ENCODE data around the gene RAD51B.
A peak's percentile ranks its signal among the peaks of the same experiment; 100 is the strongest.

RAD51B gene

DNA sequence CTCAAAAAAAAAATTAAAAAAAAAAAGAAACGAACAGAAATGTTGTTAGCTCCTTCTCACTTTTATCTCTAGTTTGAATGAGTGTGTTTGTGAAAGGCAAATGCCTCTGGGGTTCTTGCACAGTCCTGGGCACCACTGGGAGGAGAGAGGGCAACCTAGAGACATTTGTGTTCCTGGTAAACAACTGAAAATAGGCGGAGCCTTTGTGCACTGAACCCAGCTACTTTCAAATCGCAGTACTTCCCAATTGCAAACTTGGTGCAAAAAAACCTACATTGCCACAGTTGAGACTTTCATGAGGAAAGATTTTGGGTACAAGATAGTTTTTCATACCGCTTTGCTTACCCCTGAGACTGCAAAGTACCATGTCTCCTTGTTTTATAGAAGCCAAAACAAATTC, 543.3 kb downstream of the RAD51B start:
- no peak for DNase-seq (ENCODE audit: low read depth in 3 of 3)

DNA sequence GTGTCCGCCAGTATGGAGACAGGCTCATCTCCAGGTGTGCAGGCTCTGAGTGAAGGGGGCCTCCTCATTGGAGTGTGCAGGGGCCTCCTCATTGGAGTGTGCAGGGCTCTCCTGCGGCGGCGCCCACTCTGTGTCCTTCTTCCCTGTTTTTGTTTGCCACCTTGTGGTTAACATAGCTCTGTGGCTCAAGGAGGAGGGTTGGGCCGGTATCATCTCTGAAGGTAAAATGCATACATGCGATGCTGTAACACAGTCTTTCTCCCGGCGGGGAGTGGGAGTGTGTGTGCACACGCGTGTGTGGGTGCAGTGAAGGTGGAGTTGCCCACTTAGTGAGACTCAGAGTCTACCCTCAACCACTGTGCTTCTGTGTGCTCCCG, 543.9 kb downstream of the RAD51B start:
- no peak for DNase-seq (ENCODE audit: low read depth in 3 of 3)

DNA sequence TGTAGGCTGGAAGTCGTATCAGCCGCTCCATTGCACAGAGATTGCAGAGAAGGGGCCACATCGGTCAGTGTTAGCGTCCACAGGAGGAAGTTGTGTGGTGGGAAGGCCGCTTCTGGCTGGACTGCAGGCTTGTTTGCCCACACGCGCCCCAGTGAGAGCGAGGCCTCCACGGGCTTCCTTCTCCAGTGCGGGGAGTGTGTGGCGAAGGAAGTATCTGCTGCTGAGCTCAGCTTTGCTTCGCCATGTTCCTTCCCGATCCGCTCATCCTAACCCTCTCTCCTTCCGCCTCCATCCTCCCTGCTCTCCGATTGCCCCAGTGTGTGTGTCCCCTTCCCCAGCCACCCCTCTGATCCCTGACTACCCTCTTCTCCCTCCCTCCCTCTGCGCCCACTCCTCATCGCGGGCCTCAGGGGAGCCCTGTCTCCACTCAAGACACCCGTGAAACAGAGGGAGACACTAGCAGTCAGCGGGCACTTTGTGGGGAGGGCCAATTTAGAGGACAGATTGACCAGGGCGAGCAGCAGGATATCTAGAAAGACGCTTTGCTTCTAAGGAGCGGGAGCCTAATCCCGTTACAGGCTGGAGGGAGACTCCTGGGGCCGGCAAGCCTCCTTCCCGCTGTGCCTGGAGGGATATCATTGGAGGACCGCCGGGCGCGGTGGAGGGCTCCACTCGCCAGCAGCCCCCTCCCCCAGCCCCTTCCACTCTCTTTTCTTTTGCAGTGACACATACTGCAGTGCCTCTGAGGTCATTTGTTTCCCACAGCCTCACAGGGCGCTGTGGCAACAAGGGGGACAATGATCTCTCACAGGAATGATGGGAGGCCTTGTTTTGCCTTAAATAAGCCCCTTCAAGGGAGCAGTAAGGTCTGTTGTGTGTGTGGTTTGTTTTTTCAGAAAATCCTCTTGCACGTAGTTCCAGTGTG, 544.5 kb downstream of the RAD51B start:
- no peak for DNase-seq (ENCODE audit: low read depth in 3 of 3)

DNA sequence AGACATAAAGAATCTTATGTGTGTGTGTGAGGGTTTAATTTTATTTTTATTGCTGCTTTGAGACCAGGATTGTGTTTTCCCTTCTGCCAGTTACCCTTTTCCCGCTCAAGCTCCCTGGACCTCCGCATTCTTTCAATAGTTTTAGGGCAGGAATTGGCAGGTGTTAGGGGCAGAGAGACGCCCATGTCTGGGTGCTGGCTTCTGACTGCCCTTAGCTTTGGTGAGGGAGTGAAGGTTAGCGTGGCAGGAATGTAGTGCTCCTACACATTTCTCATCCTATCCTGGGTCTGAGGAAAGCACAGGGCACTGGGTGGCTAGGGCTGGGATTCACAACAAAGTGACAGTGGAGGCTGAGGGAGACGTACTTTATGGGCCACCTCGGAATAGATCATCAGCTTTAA, 545.2 kb downstream of the RAD51B start:
- no peak for DNase-seq (ENCODE audit: low read depth in 3 of 3)

DNA sequence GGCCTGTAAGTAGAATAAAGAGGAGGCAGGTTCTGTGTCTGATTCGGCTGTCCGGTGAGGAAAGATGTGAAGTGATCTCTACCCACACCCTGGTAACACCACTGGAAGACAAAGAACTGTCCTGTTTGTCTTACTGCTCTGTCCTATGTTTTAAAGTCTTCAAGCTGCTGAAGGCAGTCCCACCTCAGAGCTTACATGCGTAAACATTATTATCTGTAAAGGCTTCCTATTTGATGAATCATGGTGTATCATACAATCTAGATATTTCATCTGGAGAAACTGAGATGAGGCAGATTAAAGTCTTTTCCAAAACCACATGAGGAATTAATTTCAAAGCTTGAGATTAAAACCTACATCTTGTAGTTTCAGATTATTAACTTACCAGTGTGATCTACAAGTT, 545.6 kb downstream of the RAD51B start:
- no peak for DNase-seq (ENCODE audit: low read depth in 3 of 3)

DNA sequence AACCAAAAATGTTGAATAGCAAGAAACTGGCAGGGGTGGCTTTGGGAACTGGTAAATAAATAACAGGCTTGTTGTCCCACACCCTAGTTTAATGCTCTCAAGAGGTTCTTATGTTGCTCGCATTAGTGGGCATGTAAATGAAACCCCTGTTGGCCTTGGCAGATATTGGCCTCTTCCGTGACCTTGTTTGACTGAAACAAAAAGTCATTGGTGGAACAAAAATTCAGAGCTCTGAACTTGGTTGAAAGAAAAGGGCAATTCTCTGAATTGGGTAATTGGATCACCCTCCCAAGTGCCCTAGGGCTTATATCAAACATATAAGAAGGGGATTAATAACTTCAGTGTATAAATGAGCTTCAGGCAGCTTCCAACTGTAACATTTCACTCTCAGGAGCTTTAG, 547.1 kb downstream of the RAD51B start:
- DNase-seq (ENCODE audit: low read depth in 3 of 3) = no peak

DNA sequence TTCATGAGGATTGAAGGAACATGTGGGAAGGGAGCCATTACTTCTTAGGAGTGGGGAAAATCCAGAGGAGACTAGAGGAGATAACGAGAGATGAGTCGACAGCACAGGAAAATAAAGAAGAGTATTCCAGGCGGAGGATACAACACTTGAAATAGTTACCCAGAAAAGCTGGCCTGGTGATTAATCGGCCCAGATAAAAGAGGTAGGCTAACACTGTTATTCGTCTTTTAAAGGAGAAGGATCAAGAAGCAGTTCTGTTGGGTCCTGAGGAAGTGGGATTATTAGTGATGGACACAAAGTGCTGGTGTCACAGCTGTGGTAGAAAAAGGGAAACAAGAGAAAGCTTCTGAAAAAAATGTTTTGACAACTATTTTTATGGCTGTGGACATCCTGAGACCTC, 548.0 kb downstream of the RAD51B start:
- DNase-seq (ENCODE audit: low read depth in 3 of 3) = no peak

DNA sequence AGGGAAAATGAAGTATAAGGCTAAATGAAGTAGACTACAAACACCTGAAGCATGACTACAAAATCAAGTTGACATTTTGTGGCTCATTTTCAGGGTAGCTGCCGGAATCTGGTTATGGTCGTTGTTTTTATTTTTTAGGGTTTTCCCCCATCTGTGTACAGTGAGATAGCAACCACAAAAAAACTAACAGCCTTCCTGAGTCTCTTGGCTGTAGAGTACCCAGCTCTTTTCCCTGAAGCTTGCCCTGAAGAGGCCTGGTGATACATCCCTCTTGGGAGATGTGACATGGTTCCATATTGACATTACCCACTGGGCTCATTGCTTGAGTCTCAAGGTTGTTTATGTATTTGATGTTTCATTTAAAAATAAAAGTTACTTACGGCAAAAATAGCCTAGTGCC, 549.3 kb downstream of the RAD51B start:
- no peak for DNase-seq (ENCODE audit: low read depth in 3 of 3)

DNA sequence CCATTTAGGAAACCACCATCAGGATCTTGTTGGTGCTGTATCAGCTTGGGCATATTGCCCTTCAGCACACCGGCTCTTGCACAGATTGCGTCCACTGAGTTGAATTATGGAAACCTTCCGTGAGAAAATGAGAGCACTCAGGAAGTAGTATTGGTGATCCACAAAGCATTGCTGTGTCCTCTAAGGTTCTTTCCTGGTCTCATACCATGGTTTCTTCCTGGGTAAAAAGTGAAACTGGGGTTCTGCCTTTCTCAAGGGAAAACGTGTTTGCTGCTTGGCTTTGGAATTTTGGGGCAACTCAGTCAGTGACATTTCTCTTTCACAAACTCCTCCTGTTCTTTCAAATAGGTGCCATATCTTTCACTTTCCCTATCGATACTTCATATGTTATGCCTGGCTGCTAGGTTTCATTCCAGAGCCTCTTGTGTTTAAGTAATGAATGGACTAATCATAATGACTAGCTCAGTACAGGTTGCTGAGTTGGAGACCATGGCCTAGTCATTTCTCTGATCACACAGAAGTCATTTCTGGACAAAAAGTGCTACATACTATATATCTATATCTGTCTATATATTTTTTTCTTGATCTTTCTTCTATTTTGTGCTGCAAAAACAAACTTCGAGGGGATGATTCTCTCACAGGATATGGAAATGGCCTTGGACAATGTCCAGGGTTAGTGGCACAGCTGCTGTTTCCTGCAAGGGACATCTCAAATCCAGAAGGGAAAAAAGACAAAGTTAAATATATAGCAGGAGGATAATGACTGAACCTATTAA, 549.9 kb downstream of the RAD51B start:
- no peak for DNase-seq (ENCODE audit: low read depth in 3 of 3)

DNA sequence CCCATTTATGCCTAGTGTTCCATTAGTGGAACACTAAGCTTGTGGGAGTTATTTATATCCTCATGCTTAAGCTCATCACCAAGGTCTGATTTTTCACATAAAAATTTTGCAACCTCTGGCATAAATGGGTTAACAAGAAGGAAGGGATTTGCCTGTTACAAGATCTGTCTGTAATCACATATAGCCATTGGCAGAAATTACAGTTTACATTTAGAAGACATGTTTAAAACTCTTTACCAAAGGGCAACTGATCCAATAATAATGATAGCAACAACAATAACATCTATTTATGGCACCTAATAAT, 550.4 kb downstream of the RAD51B start:
- no peak for DNase-seq (ENCODE audit: low read depth in 3 of 3)

DNA sequence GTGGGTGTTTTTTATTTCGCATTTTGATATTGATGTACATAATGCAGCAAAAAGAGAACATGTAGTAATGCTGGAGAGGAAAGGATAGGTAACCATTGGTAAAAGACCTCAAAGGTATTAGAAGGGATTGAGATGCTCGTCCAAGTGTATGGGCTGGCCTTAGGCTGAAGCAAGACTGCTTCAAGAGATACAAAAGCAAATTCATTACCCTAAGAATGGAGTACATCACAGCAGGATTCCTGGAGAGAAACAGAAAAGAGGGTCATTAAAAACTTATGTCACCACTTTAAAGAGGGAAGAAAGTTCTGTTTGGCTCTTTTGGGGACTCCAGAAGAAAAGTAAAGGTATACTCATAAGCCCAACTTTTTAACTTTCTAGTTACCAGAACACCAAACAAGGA, 552.8 kb downstream of the RAD51B start:
- no peak for DNase-seq (ENCODE audit: low read depth in 3 of 3)

DNA sequence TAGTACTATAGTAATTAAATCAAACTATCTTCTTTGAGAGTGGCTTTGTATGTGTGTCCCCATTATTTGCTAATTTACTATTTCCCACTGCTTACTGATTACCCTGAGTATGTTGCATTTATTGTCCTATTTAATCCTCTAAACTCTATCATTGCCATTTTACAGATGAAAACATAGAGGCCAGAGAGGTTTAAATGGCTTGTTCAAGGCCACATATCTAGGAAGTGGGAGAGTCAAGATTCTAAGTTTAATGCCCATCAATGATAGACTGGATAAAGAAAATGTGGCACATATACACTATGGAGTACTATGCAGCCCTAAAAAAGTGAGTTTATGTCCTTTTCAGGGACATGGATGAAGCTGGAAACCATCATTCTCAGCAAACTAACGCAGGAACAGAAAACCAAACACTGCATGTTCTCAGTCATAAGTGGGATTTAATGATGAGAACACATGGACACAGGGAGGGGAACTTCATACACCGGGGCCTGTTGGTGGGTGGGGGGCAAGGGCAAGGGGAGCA, 553.6 kb downstream of the RAD51B start:
- no peak for DNase-seq (ENCODE audit: low read depth in 3 of 3)

DNA sequence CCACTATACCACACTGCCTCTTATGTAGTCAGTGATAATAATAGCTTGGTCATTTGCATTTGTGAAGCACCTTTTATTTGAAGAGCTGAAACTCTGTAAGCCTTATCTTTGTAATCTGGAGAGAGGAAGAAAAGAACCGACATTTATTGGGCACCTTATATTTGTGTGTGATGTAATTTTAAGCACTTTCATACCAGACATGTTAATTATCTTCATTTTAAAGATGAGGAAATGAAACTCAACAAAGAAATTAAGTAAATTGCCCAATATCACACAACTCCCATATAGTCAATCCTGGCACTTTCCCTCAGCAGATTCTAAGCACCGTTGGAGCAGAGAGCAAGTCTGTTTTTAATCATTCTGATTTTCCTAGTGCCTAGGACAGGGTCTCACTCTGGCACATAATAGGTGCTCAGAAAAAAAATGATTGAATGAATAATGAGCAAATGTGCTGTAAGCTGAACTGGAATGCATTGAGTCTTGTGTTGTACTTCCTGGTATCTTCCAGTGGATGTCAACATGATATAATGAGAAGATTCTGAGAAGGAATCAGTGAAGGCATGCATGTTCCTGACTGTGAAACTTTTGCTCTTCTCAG, 554.4 kb downstream of the RAD51B start:
- no peak for DNase-seq (ENCODE audit: low read depth in 3 of 3)

DNA sequence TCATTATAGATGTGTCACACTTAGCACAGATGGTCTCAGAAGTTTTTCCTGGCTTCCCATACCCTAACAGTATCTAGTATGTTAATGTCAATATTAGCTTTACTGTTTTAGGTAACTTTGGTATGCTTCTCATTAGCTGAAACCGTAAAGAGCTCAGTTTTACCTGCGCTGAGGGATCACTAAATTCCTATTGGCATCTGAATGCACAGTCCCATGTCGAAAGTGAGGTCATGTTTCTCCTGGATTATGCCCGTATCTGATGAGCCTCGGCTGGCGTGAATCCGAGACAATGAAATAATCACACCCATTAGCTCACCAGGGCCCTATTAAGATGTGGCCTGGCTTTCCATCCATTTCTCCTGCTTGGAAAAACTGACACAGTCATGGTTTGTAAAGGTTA, 555.1 kb downstream of the RAD51B start:
- DNase-seq (ENCODE audit: low read depth in 3 of 3) = no peak

DNA sequence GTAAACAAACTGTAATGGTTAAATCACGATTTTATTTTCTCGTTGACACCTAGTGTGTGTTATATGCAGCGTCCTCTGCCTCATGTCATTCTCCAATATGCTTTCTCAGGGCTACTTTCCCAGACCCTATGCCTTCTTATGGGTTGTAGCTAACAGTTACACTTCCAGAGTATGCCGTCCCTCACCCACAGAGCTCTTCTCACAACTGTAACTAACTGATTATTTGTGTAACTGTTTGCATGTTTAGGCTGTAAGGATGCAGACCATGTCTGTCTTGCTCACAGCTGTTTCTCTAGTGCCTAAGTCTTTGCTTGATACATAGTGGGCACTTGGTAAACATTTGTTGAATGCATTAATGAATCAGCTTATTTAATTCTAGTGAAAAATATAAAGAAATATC, 555.8 kb downstream of the RAD51B start:
- no peak for DNase-seq (ENCODE audit: low read depth in 3 of 3)

DNA sequence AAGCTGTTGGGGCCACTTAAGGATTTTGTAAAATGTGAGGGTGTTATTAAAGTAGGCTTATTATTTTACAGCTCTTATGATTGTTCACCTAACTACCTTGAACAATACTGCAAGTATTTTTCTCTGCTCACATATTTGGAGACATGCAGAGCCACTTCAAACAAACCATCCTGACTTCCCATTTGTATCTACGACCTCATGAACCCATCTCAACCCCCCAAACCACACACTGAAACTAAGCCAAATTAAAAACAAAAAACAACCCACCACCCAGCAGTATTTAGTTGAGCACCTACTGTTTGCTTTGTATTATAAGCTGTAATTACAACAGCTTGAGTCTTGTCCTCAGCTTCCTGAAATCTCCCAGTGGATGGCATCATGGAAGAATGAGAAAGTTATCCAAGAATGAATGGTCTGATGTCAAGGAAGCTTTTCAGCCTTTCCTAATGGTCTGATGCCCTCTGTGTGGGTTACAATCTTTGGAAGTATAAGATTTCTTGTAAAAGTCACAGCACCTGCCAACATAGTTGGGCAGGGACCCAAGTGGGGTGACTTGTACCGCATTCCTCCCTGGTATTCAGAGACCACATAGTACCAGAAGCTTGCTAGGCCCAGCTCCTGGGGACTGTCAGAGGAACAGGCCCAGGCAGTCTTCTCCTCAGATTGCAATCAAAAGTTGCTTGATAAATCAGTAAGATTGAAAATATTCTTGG, 556.6 kb downstream of the RAD51B start:
- DNase-seq (ENCODE audit: low read depth in 3 of 3) = no peak

DNA sequence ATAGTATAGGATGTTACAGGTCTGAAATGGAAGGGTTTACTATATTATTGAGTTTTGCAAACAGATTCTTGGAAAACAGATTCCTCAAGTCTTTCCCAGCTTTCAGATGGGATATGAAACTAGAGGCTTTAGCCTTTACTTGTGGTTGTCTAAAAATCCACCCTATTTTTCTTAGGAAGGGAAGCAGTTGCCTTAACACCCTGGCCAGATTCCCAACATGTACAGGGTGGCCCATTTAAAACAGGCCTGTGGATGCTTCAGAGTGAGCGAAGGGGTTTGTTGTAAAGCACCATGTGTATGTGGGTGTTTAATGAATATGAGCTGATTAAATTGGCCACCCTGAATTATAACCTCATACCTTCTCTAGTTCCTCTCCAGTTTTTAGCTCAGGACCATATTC, 557.4 kb downstream of the RAD51B start:
- DNase-seq (ENCODE audit: low read depth in 3 of 3) = no peak

DNA sequence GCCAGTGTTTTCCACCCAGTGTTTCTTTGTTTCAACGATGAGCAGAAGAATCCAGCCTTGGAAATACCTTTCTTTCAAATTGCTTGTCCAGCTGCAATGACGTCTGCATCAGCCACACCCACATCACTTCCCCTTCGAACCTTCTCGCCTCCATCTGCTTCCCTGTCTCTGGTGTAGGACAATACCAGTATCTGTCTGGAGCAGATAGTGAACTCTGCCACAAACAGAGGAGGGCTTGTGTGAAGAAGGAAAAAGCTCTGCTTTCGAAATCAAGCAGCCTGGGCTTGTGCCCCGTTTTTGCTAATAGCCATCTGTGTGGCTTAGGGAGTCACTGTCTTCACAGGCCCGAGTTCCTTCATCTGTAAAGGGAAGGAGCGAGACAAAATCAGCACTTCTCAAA, 557.9 kb downstream of the RAD51B start:
- no peak for DNase-seq (ENCODE audit: low read depth in 3 of 3)

DNA sequence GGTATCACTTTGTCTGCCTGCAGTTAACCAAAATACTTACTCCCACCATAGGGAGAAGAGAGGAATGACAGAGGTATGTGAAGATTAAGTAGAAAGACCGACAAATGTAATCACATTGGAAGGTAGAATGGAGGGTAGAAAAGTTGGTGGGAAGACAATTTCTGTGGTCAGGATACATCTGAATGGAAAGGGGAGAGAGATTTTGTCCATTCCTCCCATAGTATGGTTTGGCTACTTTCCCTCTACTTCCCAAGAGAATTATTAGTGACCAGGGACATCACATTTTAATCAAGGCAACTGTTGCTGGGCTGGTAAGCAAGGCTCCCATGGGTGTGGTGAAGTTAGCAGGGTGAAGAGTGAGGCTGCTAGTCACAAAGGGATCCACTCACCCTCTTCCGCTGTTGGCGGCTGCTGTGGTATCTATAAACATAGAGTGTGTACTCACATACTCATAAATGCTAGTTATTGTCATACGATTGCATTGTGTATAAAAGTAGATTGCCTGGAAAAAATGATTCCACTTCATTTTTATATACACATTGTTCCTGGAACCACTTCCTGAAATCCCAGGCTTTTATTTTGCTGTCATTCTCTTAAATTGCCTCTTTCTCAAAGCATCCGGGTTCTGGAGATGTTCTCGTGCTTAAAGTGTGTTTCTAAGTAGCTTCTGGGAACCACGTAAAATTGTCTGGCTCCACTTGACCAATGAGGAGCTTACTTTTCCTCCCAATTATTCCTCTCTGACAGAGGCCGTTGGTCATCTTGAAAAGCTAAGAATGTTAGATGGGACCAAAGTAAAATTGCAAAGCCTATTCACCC, 560.1 kb downstream of the RAD51B start:
- DNase-seq (ENCODE audit: low read depth in 3 of 3) = peak in 1 of 3 experiments; percentile 7

DNA sequence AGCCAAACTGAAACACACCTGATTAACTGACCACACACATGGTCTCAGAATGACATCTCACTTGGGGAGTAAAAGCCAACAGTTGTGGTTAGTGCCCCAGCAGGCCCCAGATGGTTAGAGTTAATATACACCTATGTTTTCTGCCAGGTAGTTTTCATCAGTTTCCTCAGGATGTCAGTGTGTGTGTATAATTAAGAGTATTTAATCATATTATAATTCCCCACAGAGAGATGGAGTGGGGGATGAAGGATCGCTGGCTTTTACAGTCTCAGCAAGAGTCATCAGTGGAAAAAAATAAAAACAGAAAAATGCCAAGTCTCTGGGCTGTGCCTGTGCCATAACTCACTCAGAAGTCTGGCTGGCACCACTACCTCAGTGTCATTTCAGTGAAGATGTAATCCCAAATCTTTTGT, 560.8 kb downstream of the RAD51B start:
- no peak for DNase-seq (ENCODE audit: low read depth in 3 of 3)

DNA sequence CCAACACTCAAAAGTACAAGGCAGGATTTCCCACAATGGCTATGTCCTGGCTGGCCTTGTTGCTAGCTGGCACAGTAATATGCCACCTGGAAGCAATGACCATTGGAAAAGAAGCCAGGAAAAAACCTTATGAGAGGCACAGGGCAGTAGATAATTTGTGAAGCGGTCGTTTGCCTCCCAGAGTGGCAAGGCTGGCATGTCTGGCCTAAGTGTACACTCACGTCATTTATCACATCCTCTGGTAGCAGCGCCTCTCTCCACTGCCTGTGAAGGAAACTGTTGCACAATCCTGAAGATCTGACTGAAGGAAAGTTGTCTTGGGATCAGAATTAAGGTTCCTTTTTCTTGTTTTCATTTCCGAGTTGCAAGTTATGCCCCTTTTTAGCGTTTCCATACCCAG, 564.8 kb downstream of the RAD51B start:
- no peak for DNase-seq (ENCODE audit: low read depth in 3 of 3)

Data from stimulated activated CD4-positive, alpha-beta T cell treated with anti-CD3 and anti-CD28 coated beads, TNF-alpha, amount 100 ng/mL, for 4 hours (primary cell).